Measurements from ENCODE around the gene MS4A1.

Gene MS4A1

DNA sequence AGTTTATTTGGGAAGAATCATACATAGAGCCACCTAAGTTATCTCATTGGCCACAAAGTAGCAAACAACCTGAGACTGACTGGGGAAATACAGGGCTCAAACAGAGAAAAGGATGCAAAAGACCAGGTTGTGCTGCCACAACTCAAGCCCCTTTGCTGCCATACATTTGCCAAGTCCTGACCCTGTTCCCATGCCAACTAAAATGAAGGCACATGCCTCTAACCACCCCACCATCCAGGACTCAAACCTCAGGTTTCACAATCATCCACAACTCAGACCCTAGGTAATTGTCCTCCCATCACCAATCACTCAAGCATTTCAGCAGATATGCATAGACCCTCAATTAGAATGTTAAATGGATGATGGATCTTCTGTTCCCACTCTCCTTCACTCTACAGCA, 1.4 kb upstream of the MS4A1 start:
- H3K4me1 ChIP-seq (ENCODE audit: control insufficient read depth, insufficient read depth, low read length, poor library complexity, severe bottlenecking), result no peaks in the 10 kb centered on the region
- H3K27me3 ChIP-seq (replicated peaks; ENCODE audit: control insufficient read depth, insufficient read depth, low read length, poor library complexity, severe bottlenecking), result no peaks in the 10 kb centered on the region
- H3K36me3 ChIP-seq (ENCODE audit: control insufficient read depth, insufficient read depth, low read length), result no peaks in the 10 kb centered on the region
- no peak overlapping the region for H3K4me3 ChIP-seq (ENCODE audit: insufficient read depth, low read depth, low read length, poor library complexity, severe bottlenecking)
- H3K27ac ChIP-seq (ENCODE audit: insufficient read depth, low read length, poor library complexity, severe bottlenecking), result no peak overlapping the region
- H3K9me3 ChIP-seq (ENCODE audit: control insufficient read depth, low read length), result no peaks in the 10 kb centered on the region
- no peak for DNase-seq

DNA sequence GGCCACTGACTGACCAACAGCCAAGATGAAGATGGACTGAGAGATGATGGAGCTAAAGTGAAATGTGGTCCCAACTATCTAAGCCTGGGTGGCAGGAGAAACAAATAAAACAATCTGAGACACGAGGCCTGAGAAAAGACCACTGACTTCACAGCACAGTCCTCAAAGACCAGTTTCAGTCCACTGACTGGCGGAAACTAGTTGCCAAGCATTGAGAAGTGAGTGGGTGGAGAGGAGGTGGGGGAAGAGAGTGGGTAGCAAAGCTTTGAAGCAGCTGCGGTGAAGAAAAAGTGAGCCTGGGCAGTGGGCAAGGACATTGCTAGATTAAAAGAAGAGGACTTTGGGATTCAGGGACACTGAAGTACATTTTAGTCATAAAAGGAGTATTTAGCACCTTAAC, 1.9 kb downstream of the MS4A1 start:
- Histone ChIP-seq H3K9me3 (ENCODE audit: control insufficient read depth, low read length) (no peaks in the 10 kb centered on the region), H3K4me3 (ENCODE audit: insufficient read depth, low read depth, low read length, poor library complexity, severe bottlenecking) (no peak overlapping the region), H3K36me3 (ENCODE audit: control insufficient read depth, insufficient read depth, low read length) (no peaks in the 10 kb centered on the region), H3K4me1 (ENCODE audit: control insufficient read depth, insufficient read depth, low read length, poor library complexity, severe bottlenecking) (no peaks in the 10 kb centered on the region), H3K27me3 (replicated peaks; ENCODE audit: control insufficient read depth, insufficient read depth, low read length, poor library complexity, severe bottlenecking) (no peaks in the 10 kb centered on the region), H3K27ac (ENCODE audit: insufficient read depth, low read length, poor library complexity, severe bottlenecking) (no peak overlapping the region)
- no peak for DNase-seq

DNA sequence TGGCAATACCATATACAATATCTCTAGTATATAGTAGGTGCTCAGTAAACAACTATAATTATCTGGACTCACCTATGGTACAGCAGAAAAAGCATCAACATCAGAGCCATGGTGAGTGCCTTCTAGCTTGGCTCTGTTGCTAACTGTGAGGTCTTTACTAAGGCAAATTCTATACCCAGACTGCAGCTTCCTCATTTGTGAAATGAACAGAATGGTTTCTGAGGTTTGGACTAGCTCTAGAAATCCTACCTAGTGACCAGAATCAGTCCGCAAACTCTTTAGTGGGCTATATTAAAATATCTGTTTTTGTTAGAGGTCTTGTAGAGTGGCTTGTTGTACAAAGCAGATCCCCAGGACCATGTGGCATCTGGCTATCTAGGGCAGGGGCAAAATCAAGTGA, 3.7 kb downstream of the MS4A1 start:
- DNase-seq, result no peak
- no peaks in the 10 kb centered on the region for H3K36me3 ChIP-seq (ENCODE audit: control insufficient read depth, insufficient read depth, low read length)
- no peaks in the 10 kb centered on the region for H3K9me3 ChIP-seq (ENCODE audit: control insufficient read depth, low read length)
- no peaks in the 10 kb centered on the region for H3K4me1 ChIP-seq (ENCODE audit: control insufficient read depth, insufficient read depth, low read length, poor library complexity, severe bottlenecking)
- H3K27me3 ChIP-seq (replicated peaks; ENCODE audit: control insufficient read depth, insufficient read depth, low read length, poor library complexity, severe bottlenecking), result no peaks in the 10 kb centered on the region
- no peak overlapping the region for H3K4me3 ChIP-seq (ENCODE audit: insufficient read depth, low read depth, low read length, poor library complexity, severe bottlenecking)
- H3K27ac ChIP-seq (ENCODE audit: insufficient read depth, low read length, poor library complexity, severe bottlenecking), result no peak overlapping the region

GRCh38 chr11:60468829-60469228, 13.2 kb downstream of the MS4A1 start:
- no peak overlapping the region for H3K27ac ChIP-seq (ENCODE audit: insufficient read depth, low read length, poor library complexity, severe bottlenecking)
- H3K36me3 ChIP-seq (ENCODE audit: control insufficient read depth, insufficient read depth, low read length), result no peaks in the 10 kb centered on the region
- H3K4me1 ChIP-seq (ENCODE audit: control insufficient read depth, insufficient read depth, low read length, poor library complexity, severe bottlenecking), result no peaks in the 10 kb centered on the region
- H3K4me3 ChIP-seq (ENCODE audit: insufficient read depth, low read depth, low read length, poor library complexity, severe bottlenecking), result no peak overlapping the region
- DNase-seq, result no peak
- H3K27me3 ChIP-seq (replicated peaks; ENCODE audit: control insufficient read depth, insufficient read depth, low read length, poor library complexity, severe bottlenecking), result no peaks in the 10 kb centered on the region
- H3K9me3 ChIP-seq (ENCODE audit: control insufficient read depth, low read length), result no peaks in the 10 kb centered on the region

- Histone ChIP-seq H3K4me3 (ENCODE audit: insufficient read depth, low read depth, low read length, poor library complexity, severe bottlenecking) (no peak overlapping the region), H3K27ac (ENCODE audit: insufficient read depth, low read length, poor library complexity, severe bottlenecking) (no peak overlapping the region), H3K4me1 (ENCODE audit: control insufficient read depth, insufficient read depth, low read length, poor library complexity, severe bottlenecking) (no peaks in the 10 kb centered on the region), H3K9me3 (ENCODE audit: control insufficient read depth, low read length) (no peaks in the 10 kb centered on the region), H3K36me3 (ENCODE audit: control insufficient read depth, insufficient read depth, low read length) (no peaks in the 10 kb centered on the region), H3K27me3 (replicated peaks; ENCODE audit: control insufficient read depth, insufficient read depth, low read length, poor library complexity, severe bottlenecking) (no peaks in the 10 kb centered on the region)
- no peak for DNase-seq
Observed at GRCh38 chr11:60469723-60470122, 14.1 kb downstream of the MS4A1 start.

DNA sequence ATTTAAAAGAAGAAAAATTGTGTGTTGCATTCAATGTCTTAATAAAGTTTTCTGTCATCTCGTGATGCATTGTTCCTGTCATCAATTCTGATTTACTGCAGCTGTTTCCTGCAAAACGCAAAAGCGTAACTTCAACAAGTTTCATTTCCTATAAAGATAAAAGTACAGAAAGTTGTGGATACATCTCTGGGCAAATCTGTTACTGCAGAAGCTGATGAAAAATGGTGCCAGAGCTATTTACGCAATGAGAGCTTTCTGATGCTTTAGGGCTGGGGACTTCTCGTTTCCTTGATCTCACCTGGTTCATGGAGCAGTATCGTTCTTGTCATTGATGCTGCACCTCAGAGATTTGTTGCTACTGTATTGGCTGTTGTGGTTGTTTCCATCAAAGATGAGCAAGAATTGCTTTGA, 21.4 kb downstream of the MS4A1 start:
- no peak overlapping the region for H3K4me3 ChIP-seq (ENCODE audit: insufficient read depth, low read depth, low read length, poor library complexity, severe bottlenecking)
- no peak for DNase-seq
- H3K27me3 ChIP-seq (replicated peaks; ENCODE audit: control insufficient read depth, insufficient read depth, low read length, poor library complexity, severe bottlenecking), result no peaks in the 10 kb centered on the region
- H3K36me3 ChIP-seq (ENCODE audit: control insufficient read depth, insufficient read depth, low read length), result no peaks in the 10 kb centered on the region
- no peaks in the 10 kb centered on the region for H3K9me3 ChIP-seq (ENCODE audit: control insufficient read depth, low read length)
- no peaks in the 10 kb centered on the region for H3K4me1 ChIP-seq (ENCODE audit: control insufficient read depth, insufficient read depth, low read length, poor library complexity, severe bottlenecking)
- H3K27ac ChIP-seq (ENCODE audit: insufficient read depth, low read length, poor library complexity, severe bottlenecking), result no peak overlapping the region

- no peak for DNase-seq
- no peaks in the 10 kb centered on the region for H3K27me3 ChIP-seq (replicated peaks; ENCODE audit: control insufficient read depth, insufficient read depth, low read length, poor library complexity, severe bottlenecking)
- H3K27ac ChIP-seq (ENCODE audit: insufficient read depth, low read length, poor library complexity, severe bottlenecking), result no peak overlapping the region
- no peaks in the 10 kb centered on the region for H3K9me3 ChIP-seq (ENCODE audit: control insufficient read depth, low read length)
- H3K4me1 ChIP-seq (ENCODE audit: control insufficient read depth, insufficient read depth, low read length, poor library complexity, severe bottlenecking), result no peaks in the 10 kb centered on the region
- H3K36me3 ChIP-seq (ENCODE audit: control insufficient read depth, insufficient read depth, low read length), result no peaks in the 10 kb centered on the region
- no peak overlapping the region for H3K4me3 ChIP-seq (ENCODE audit: insufficient read depth, low read depth, low read length, poor library complexity, severe bottlenecking)
Observed at GRCh38 chr11:60482361-60482760, 26.7 kb downstream of the MS4A1 start.

GRCh38 chr11:60485987-60486386, 30.3 kb downstream of the MS4A1 start:
- Histone ChIP-seq H3K36me3 (ENCODE audit: control insufficient read depth, insufficient read depth, low read length) (no peaks in the 10 kb centered on the region), H3K4me3 (ENCODE audit: insufficient read depth, low read depth, low read length, poor library complexity, severe bottlenecking) (no peak overlapping the region), H3K27ac (ENCODE audit: insufficient read depth, low read length, poor library complexity, severe bottlenecking) (no peak overlapping the region), H3K27me3 (replicated peaks; ENCODE audit: control insufficient read depth, insufficient read depth, low read length, poor library complexity, severe bottlenecking) (no peaks in the 10 kb centered on the region), H3K4me1 (ENCODE audit: control insufficient read depth, insufficient read depth, low read length, poor library complexity, severe bottlenecking) (no peaks in the 10 kb centered on the region), H3K9me3 (ENCODE audit: control insufficient read depth, low read length) (no peaks in the 10 kb centered on the region)
- DNase-seq, result no peak

DNA sequence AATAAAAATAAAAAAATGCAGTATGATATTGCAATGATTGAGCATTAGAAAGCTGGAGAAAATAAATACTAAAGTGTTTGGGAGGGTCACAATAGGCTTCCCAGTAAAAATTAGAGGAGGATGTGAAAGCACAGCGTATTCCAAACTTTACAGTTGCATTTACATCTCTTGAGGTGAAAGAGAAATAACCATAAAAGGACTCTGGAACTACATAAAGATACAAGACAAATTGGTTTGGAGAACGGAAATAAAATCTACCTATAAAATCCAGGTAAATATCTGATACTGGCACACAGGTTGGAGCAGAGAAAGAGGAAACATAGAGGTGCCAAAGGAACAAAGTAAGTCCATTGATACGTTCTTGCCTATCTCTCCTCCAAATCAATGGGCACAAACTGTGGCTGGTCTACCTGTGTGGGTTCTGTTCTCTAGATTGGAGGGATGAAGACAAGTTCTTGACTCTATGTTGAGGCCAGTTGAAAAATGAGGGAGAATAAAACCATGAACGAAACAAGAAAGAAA, 36.9 kb downstream of the MS4A1 start, which contains the start of gene MS4A12:
MS4A12 (plus strand) TSS at position 291 of the 522 bp plus-strand sequence. CDS start 4,541 bp downstream, outside the sequence.
- no peak for DNase-seq
- H3K27ac ChIP-seq (ENCODE audit: insufficient read depth, low read length, poor library complexity, severe bottlenecking), result no peak within 1 kb of the TSS
- no peaks in the 10 kb centered on the region for H3K9me3 ChIP-seq (ENCODE audit: control insufficient read depth, low read length)
- H3K36me3 ChIP-seq (ENCODE audit: control insufficient read depth, insufficient read depth, low read length), result no peaks in the 10 kb centered on the region
- no peaks in the 10 kb centered on the region for H3K4me1 ChIP-seq (ENCODE audit: control insufficient read depth, insufficient read depth, low read length, poor library complexity, severe bottlenecking)
- H3K4me3 ChIP-seq (ENCODE audit: insufficient read depth, low read depth, low read length, poor library complexity, severe bottlenecking), result no peak within 1 kb of the TSS
- H3K27me3 ChIP-seq (replicated peaks; ENCODE audit: control insufficient read depth, insufficient read depth, low read length, poor library complexity, severe bottlenecking), result no peaks in the 10 kb centered on the region

DNA sequence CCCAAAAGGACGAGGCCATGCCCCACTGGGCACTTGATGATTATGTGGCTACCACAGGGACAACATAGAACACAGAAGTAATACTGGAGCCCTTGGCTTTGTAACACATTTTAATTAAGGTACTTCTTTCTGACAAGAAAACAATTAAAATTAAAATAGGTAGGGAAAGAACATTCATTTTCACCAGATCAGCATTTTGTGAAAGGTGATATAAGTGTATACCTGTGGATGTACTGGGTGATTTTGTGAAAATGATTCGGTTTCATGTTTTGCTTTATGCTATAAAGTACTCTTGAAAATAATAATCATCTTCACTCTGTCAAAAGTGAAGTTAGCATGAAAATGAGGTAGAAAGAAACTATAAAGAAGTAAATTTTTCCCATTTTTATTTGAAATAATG, 37.8 kb downstream of the MS4A1 start:
- Histone ChIP-seq H3K4me3 (ENCODE audit: insufficient read depth, low read depth, low read length, poor library complexity, severe bottlenecking) (no peak overlapping the region), H3K27ac (ENCODE audit: insufficient read depth, low read length, poor library complexity, severe bottlenecking) (no peak overlapping the region)

More for the DNA sequence above, 37.8 kb downstream of the MS4A1 start:
- Histone ChIP-seq H3K4me1 (ENCODE audit: control insufficient read depth, insufficient read depth, low read length, poor library complexity, severe bottlenecking) (no peaks in the 10 kb centered on the region), H3K36me3 (ENCODE audit: control insufficient read depth, insufficient read depth, low read length) (no peaks in the 10 kb centered on the region), H3K9me3 (ENCODE audit: control insufficient read depth, low read length) (no peaks in the 10 kb centered on the region), H3K27me3 (replicated peaks; ENCODE audit: control insufficient read depth, insufficient read depth, low read length, poor library complexity, severe bottlenecking) (no peaks in the 10 kb centered on the region)
- no peak for DNase-seq

All from effector memory CD4-positive, alpha-beta T cell (primary cell).